GM19025 (cell line): ENCODE results near the gene HOXA3.
A peak's percentile ranks its signal among the peaks of the same experiment; 100 is the strongest.

Experiments
- ATAC-seq: cut with Tn5 transposase; IDR thresholded peaks from one replicate; pipeline ENCODE4 v1.9.1; 2021; ENCODE audit warnings: mild to moderate bottlenecking, low read depth, moderate library complexity; ENCODE audit not compliant: unreplicated experiment

The HOXA3 gene

GRCh38 chr7:27157702-27158431 is 5.5 kb upstream of the HOXA3 start:
- ATAC-seq = no peak

GRCh38 chr7:27156916-27157701 is 4.7 kb upstream of the HOXA3 start:
- no peak for ATAC-seq

GRCh38 chr7:27156508-27156898 is 4.1 kb upstream of the HOXA3 start, which contains the start of gene HOXA7:
Gene HOXA7, minus strand, starts transcription at chr7:27156675. Its CDS starts 130 bp downstream, at chr7:27156545.
- ATAC-seq = no peak

GRCh38 chr7:27155816-27156507 is 3.6 kb upstream of the HOXA3 start:
- ATAC-seq = no peak

GRCh38 chr7:27154901-27155815 is 2.8 kb upstream of the HOXA3 start:
- ATAC-seq = no peak

GRCh38 chr7:27154369-27154768 is 2.0 kb upstream of the HOXA3 start:
- no peak for ATAC-seq

- no peak for ATAC-seq
Measured at GRCh38 chr7:27153526-27153925, 1.1 kb upstream of the HOXA3 start.

- ATAC-seq = no peak
Measured at GRCh38 chr7:27152816-27153442, 546 bp upstream of the HOXA3 start.

GRCh38 chr7:27151341-27151930 is 947 bp downstream of the HOXA3 start:
- ATAC-seq = no peak

- peak; percentile 76 for ATAC-seq
Measured at GRCh38 chr7:27150568-27151340, 1.6 kb downstream of the HOXA3 start.

- ATAC-seq = peak; percentile 8
Measured at GRCh38 chr7:27149842-27150567, 2.4 kb downstream of the HOXA3 start.

- ATAC-seq = no peak
Measured at GRCh38 chr7:27148756-27149641, 3.4 kb downstream of the HOXA3 start.

- no peak for ATAC-seq
Measured at GRCh38 chr7:27148031-27148755, 4.2 kb downstream of the HOXA3 start.

GRCh38 chr7:27147199-27148030 is 5.0 kb downstream of the HOXA3 start, which contains the start of gene HOXA6:
Gene HOXA6, minus strand, starts transcription at chr7:27147774. Its CDS starts 25 bp downstream, at chr7:27147749.
- ATAC-seq = no peak

GRCh38 chr7:27146491-27147198 is 5.7 kb downstream of the HOXA3 start:
- no peak for ATAC-seq
